ENCODE results near the gene HK1.
"Not testable (repeated sequence)": the region's sequence is repeated elsewhere in the genome, so short reads cannot be mapped to it uniquely, and the experiment has no call there.

Gene HK1

DNA sequence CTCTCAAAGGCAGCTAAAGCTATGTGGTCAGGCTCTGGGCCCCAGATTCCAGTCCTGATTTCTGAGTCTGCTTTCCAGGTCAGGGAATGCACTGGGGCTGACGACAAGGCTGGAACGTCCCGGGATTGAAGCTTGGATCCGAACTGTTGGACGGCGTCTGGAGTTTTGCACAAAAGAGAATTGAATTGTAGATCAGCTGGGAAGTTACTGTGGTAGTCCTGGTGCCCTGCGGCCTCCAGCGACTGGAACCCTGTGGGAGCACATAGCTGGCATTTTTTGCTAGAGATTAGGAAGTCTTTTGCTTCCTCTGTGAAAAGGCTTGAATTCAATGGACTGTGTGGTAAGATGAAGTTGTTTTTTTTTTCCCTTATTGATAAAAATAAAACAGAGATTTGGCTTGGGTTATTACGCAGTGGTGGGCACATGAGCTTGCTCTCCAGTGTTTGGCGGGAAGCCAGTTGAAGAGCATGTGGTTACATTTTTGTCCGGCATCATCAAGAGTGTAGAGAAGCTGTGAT lies at the start of gene HK1:
HK1 (plus strand) TSS at position 51 of the 518 bp plus-strand sequence.
- peak; percentile 57 for DNase-seq (ENCODE audit: low spot score)

DNA sequence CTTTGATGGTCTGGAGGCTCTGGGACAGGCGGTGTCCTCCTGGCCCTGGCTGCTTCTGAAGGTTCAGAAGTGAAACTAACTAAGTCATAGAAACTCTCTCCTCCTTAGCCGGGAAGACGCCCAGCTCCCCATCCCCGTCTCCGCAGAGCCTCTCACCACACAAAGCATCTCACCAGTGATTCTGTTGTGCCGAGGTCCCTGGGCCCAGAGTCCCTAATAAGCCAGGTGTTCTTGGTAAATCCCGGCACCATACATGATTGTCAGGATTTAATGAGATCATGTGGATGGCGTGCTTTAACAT lies 48.7 kb upstream of the HK1 start:
- no peak for DNase-seq (ENCODE audit: low spot score)

- DNase-seq (ENCODE audit: low spot score), result no peak
Observed at GRCh38 chr10:69230128-69230527, 48.2 kb upstream of the HK1 start.

- no peak for DNase-seq (ENCODE audit: low spot score)
Observed at GRCh38 chr10:69232252-69232651, 46.0 kb upstream of the HK1 start.

DNA sequence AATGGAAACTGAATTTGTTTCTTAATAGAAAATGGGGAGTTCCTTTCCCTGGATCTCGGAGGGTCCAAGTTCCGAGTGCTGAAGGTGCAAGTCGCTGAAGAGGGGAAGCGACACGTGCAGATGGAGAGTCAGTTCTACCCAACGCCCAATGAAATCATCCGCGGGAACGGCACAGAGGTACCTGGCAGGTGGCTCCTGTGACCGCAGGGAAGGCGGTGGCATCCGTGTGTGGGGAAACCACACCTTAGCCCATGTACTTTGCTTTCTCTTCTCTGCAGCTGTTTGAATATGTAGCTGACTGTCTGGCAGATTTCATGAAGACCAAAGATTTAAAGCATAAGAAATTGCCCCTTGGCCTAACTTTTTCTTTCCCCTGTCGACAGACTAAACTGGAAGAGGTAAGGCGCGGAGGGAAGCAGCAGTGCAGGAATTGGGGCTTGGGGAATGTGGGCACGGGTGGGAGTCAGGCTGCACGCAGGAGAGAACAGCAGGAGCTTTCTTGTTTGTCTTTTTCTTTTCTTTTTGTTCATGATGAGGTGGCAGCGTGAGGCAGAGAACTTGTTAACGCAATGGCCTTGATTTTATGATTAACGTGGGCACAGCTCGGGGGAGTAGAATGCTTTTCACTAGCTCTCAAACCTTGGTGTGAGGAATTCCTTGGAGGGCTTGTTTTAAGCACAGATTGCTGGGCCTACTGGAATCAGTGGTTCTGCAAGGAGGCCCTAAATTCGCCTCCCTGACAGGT lies 45.4 kb upstream of the HK1 start:
- no peak for DNase-seq (ENCODE audit: low spot score)

DNA sequence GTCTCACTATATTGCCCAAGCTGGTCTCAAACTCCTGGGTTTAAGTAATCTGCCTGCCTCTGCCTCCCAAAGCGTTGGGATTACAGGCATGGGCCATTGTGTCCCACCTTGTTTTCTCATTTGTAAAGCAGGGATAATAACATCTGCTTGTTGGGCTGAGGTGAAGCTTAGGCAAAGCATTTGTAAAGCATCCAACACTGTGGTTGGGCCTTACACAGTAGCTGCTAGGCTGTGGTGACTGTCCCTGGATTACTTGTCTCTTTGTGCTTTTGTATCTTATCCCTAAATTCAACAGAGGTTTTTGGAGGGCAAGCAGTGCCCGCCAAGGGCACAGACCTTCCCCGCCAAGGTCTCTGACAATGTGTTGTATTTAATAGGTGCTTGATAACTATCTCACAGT lies 43.8 kb upstream of the HK1 start:
- no peak for DNase-seq (ENCODE audit: low spot score)

DNA sequence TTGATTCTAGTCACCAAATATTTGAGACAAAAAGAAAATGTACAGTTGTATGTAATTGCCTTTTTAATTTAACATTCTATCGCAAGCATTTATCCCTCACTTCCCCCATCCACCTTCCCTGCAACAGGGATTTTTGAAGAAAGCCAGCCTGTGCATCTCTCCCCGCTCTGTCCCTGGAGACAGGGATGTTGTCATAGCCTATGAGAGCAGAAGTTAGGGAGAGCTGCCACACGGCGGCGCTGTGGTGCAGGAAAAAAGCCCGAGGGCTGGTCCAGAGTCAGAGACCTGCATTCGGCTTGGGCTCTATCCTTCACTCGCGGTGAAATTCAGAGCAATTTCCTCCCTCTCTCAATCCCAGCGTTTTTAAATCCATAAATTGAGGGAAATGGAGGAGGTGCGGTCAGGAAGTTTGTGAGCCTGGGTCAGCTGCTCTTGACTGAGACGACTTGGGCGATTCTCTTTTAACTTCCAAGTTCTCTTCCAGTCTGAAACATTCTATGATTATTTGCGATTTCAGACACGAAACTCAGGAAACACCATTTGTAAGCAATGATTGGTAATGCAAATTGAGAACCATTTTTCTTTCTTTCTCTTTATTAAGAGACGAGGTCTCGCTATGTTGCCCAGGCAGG lies 40.7 kb upstream of the HK1 start:
- DNase-seq (ENCODE audit: low spot score), result peak; percentile 94

GRCh38 chr10:69239136-69239535 lies 39.2 kb upstream of the HK1 start:
- DNase-seq (ENCODE audit: low spot score), result no peak

DNA sequence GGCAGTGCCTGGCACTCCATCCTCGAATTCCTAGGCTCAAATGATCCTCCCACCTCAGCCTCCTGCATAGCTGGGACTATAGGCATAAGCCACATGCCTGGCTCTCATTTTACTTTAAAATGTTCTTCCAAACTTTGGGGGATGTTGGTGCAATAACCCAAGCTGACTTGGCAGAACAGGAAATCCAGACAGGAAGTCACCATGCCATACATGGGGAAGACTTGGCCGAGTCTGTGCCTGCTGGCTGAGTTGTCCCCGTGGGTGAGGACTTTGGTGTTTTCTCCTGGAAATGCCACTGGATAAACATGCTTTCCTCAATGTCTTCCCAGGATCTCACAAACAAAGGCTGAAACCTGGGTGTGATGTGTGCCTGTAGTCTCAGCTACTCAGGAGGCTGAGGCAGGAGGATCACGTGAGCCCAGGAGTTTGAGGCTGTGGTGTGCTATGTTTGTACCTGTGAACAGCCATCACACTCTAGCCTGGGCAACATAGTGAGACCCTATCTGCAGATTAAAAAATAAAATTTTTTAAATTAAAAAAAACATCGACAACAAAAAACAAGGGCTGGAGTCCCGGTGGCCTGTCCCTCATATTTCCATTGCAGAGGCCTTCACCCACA lies 38.4 kb upstream of the HK1 start:
- DNase-seq (ENCODE audit: low spot score), result no peak

GRCh38 chr10:69240455-69240854 lies 37.8 kb upstream of the HK1 start:
- DNase-seq (ENCODE audit: low spot score), result no peak

DNA sequence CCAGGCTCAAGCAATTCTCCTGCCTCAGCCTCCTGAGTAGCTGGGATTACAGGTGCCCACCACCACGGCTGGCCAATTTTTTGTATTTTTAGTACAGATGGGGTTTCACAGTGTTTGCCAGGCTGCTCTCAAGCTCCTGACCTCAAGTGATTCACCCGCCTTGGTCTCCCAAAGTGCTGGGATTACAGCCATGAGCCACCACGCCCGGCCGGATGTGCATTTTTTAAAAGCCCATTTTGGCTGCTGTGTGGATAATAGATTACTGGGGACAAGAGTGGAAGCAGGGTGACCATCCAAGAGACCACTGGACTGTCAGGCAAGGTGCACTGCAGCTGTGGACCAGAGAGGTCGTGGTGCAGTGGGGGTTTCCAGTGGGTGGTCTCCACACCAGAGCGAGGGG lies 36.7 kb upstream of the HK1 start:
- no peak for DNase-seq (ENCODE audit: low spot score)

DNA sequence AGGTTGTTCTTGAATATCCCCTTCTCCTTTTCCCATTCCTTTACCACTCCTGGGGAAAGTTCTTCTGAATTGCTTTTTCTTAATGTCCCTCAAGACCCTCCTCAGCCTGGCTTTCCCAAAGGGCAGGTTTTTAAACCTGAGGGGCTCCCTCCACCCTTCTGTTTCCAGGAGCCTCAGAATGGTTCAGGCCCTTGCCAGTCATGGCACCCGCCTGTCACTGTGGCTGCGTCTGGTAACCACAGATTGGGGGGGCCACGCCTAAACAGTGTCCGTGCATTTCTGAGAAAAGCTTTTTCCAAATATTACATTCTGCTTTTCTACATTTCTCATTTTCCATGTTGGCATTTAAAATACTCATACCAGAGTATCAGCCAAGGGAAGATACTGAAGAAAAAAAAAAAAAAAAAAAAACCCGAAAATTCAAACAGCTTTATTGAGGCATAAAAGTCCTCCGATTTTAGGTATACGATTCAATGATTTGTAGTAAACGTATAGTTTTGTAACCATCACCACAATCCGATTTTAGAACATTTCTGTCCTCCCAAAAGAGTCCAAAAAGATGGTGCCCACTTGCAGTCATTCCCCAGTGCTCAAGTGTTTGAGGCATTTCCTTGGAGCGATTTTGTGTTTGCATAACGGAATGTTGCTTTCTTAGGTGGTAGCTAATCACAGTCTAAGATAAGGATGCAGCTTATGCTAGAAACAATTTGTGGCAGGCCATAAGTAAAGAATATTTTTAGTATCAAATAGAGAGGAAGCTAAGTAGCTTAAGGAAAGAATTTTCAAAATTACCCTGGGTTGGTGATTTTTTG lies 36.0 kb upstream of the HK1 start:
- DNase-seq (ENCODE audit: low spot score), result no peak

DNA sequence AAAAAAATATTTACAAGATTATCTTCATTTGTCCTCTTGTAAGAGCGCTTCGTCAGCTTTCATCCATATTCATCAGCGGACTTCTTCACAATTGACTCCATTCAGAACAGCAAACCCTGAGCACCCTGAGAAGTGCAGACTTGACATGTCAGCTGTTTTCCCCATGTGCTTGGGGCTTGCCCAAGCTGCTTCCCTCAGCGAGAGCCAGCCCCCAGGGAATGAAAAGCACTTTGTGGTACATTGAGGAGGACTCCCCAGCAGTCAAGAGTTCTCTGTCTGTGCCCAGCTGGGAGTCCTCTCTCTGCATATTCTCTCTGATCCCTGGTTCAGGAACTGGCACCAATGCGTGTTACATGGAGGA lies 35.5 kb upstream of the HK1 start:
- DNase-seq (ENCODE audit: low spot score), result no peak

GRCh38 chr10:69243817-69244216 lies 34.5 kb upstream of the HK1 start:
- DNase-seq (ENCODE audit: low spot score), result no peak

DNA sequence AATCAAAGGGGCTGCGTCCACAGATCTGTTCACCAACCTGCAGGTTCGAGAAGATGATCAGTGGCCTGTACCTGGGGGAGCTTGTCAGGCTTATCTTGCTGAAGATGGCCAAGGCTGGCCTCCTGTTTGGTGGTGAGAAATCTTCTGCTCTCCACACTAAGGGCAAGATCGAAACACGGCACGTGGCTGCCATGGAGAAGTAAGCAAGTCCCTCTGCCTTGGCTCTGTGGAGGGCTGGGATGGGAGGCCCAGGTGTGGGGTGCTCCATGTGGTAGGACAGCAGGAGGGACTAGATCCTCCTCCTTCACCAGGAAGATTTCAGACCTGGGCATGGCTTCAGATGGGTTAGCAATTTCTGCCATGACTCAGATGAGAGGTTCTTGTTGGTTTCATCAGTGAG lies 32.3 kb upstream of the HK1 start:
- DNase-seq (ENCODE audit: low spot score), result no peak

DNA sequence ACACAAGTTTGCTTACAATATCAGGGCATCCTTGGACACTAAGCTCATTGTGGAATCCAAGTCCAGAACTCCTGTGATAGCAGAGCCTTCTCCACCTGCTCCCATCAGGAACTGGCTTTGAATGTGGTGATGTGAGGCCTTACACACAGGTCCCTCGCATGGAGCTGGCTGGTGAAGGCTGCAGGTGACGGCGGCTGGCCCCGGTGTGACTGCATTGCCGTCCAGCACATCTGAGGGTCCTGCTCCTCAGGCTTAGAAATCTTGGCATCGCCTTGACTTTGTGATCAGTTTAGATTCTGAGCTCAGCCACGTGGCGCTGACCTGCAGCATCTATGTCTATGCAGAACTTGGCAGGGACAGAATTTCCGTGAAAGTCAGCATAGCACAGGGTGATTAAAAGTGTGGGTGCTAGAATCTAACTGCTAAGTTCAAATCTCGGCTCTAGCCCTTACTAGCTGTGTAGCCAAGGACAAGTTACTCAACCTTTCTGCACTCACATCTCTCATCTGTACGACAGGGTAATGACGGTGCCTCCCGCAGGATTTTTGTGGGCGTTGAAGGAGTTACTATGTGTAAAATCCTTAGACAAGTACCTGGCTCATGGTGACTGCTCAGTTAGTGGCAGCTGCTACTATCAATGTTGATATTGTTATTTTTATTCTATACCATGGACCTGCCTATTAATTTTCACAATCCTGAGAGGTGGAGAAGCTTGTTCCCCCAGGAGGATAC lies 31.5 kb upstream of the HK1 start:
- no peak for DNase-seq (ENCODE audit: low spot score)

- DNase-seq (ENCODE audit: low spot score), result no peak
Observed at GRCh38 chr10:69247313-69247710, 31.0 kb upstream of the HK1 start.

- DNase-seq (ENCODE audit: low spot score), result no peak
Observed at GRCh38 chr10:69248117-69248730, 30.1 kb upstream of the HK1 start.

- no peak for DNase-seq (ENCODE audit: low spot score)
Observed at GRCh38 chr10:69250041-69250440, 28.3 kb upstream of the HK1 start.

GRCh38 chr10:69251417-69251816 lies 26.9 kb upstream of the HK1 start:
- not testable (repeated sequence) for DNase-seq (ENCODE audit: low spot score)

DNA sequence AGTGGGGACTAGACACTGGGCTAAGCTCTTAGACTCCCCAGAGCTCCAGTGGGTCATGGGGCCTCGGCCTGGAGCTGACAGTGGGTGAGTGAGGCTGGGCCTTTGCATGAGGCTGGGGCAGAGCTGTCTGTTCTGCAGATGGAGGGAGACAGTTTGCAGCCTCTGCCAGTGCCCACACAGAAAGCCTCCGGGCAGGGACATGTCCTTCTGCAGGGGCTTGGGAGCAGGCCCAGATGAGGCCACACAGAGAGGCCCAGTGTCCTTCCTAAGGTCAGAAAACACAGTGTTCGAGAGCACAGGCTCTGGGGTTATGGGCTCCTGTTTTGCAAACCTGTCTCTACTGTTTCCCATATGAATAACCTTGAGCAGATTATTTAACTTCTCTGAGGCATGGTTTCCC lies 25.1 kb upstream of the HK1 start:
- DNase-seq (ENCODE audit: low spot score), result peak; percentile 35

DNA sequence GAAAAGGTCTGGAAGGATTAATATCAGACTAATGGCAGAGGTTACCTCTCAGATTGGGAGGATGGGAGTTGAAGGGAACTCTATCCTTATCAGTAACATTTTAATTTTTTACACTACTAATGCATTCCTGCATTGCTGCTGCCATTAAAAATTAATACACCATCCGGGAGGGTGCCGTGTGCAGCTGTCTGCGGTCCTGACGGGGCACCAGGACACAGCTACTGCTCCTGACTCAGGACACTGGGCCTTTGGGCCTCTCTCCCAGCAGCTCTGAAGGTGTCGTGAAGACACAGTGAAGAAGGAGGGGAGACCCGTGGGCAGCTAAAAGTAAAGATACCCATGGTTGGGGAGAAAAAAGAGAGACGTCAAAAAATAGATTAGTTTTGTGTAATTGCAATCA lies 23.4 kb upstream of the HK1 start:
- DNase-seq (ENCODE audit: low spot score), result peak; percentile 16
